GM21528 (cell line): Measurements from ENCODE around the gene ANAPC7.
"Not testable (repeated sequence)": the region's sequence is repeated elsewhere in the genome, so short reads cannot be mapped to it uniquely, and the experiment has no call there.

ENCODE experiments used
- ATAC-seq: cut with Tn5 transposase; IDR thresholded peaks from one replicate; pipeline ENCODE4 v1.9.1; 2021; ENCODE audit warnings: mild to moderate bottlenecking, moderate library complexity; ENCODE audit not compliant: unreplicated experiment, low FRiP score

ANAPC7 gene

DNA sequence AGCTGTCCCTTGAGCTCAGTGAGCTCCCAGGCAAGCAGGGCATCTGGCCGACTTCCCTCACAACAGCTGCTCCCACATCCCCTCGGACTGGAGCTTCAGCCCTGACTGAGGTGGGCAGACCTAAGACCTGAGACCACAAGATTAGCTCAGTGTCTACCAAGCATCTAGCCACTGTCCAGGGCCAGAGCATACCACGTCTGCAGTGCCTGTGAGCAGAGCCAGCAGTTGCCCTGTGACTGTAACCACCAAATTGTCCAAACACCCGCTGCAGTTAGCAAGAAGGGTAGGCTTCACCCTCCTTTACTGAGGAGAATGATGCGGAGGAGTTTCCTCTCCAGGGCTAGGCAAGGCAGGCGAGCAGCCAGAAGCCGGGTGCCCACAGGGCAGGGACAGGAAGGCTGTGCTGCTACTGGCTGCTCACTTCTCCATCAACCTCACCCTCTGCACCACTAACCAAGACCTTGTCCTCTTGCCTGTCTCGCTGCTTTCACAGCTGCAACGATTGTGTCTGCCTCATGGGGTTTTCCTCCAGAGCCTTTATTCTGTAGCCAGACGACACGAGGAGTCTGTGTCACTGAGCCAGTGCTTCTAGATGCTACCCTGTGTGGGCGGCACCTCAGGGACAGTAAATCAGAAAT, 53.9 kb downstream of the ANAPC7 start:
- ATAC-seq, result no peak

DNA sequence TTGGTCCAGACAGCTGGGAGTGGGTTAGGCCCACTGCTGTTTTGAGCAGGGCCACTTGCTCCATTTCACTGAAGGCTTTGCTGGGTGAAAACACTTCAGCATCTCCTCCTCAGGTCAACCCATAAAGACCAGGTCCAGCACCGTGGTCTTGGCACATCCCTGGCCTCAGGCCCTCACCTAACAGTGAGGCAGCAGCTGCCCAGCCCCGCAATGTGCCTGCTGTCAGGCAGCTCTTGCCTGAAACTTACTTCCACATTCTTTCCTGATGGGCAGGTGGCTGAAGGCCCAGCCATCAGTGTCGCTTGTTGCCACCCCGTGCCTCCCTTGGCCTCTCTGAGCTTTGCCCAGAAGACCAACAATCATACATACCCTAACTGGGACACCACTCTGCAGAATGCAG, 54.4 kb downstream of the ANAPC7 start:
- ATAC-seq, result no peak

DNA sequence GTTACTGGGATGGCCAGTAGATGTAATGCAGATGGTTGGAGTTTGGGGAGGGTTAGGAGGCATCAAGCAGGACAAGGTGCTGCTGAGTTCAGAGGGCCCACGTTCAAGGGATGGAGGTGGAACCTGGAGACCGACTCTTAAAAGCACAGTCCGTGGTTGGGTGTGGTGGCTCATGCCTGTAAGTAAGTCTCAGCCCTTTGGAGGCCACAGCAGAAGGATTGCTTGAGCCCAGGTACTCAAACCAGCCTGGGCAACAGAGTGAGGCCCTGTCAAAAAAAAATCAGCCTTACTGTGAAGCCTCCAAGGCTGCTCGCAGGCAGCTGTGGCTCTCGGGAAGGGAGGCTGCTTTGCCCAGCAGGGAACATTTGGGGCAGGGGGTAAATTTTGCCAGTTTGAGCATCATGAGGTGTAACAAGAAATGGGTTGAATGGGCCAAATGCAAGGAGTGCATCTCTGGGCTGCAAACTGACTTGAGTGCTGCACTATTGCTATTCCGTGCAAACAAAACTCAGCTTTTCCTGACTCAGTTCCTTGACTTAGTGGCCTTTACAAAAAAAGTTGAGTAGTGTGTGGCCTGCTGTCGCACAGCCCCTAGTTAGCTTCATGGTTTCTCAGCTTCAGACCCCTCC, 55.0 kb downstream of the ANAPC7 start:
- ATAC-seq, result no peak

DNA sequence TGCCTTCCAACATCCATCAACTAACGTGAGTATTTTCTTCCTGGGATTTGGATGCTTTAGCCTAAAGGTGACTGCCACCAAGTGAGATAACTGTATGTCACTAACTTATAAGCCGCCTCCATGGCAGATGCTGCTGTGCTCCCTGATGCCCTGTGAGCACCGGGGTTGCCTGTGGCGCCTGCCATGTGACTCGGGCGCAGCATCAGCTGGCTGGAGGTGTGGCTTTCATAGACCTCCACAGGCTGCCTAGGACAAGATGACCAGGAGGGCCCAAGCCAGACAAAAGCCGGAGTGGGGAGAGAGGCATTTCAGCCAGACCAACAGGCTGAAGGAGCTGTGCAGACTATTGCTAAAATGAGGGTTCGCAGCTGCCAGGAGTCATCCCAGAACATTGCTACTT, 55.7 kb downstream of the ANAPC7 start:
- no peak for ATAC-seq

DNA sequence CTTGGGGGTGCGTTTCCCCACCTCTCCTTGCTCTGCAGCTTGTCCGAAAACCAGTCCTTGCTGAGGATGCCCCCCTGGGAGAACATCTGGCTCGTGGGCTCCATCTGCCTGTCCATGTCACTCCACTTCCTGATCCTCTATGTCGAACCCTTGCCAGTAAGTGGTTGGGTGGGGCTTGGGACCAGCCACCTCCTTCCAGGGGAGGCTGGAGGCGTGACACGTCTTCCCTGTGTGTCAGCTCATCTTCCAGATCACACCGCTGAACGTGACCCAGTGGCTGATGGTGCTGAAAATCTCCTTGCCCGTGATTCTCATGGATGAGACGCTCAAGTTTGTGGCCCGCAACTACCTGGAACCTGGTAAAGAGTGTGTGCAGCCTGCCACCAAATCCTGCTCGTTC, 57.5 kb downstream of the ANAPC7 start:
- no peak for ATAC-seq

DNA sequence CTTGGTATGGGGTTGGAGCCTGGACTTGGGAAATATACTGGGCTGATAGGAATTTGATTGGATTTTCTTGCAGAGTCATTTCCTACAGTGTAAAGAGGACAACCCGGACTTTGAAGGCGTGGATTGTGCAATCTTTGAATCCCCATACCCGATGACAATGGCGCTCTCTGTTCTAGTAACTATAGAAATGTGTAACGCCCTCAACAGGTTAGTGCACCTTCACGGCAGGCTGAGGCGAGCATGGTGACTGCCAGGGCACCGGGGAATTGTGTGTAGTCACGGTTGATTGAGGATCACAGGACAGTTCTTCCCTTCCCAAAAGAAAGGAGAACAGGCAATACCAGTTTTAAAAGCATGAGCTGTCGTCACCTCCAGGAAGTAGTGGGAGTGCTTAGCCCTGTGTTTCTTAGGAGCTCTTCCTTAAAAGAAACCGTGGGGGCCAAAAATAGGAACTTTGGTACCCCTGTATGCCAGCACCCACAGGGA, 58.3 kb downstream of the ANAPC7 start:
- no peak for ATAC-seq

DNA sequence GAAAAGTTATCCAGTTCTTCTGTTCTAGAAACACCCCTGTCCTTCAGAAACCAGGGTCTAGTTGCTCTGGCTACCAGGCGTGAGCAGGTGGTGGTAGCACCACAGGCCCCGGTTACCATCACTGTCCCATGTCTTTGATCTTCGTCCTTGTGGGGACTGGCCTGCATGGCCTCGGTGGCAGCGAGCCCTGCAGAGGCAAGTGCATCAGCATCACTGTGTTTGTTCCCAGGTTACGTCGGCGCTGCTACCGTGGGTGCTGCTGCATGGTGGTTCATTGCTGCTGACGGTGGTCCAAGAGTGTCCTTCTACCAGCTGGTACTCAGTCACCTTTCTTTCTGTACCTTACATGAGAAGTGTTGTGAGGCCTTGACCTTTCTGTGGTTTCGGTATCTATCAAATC, 58.9 kb downstream of the ANAPC7 start:
- no peak for ATAC-seq

DNA sequence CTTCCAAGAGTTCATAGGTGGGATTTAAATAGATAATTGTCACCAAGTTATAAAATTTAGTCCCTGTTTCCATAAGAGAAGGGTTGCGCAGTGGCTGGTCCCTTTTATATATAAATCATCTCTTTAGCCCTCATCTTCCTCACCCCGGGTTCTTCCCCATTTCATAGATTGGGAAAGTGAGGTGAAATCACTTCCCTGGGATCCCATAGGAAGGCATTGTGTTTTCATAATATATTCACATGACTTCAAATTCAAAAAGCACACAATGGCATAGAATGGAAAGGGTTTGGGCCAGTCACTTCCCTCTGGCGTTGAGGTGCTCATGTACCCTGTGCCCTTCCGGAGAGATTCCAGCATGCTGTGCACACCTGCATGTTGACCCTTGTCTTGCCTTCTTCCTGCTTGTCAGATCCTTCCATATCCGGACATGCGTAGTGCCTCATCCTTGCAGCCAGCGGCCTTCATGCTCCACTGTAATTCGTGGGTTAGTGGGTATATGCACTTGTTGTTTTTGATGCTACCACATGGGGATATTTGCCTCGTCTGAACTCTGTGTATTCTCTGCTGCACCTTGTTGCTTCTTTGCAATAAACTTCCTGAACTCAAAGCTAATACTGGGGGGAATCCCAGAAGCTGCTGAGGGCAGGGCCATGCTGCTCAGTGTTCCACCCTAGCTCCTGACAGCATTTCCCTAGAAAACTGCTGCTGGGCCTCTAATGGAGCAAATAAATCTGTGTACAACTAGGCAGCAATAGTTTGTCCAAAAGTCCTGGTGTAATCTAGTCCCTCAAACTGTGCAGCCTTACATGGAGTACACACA, 59.6 kb downstream of the ANAPC7 start:
- no peak for ATAC-seq

DNA sequence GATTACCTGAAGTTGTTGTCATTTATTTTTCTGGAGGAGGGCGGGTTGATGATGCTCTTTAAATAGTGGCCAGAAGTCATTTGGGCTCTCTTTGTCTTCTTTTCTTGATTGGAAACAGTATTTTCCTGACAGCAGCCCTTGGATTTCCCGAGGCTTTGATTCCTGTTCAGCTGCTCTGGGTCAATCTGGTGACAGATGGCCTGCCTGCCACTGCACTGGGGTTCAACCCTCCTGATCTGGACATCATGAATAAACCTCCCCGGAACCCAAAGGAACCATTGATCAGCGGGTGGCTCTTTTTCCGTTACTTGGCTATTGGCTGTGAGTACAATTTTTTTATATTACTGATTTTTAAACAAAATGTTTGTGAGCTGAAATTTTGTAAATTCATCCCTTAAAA, 60.4 kb downstream of the ANAPC7 start:
- ATAC-seq, result no peak

DNA sequence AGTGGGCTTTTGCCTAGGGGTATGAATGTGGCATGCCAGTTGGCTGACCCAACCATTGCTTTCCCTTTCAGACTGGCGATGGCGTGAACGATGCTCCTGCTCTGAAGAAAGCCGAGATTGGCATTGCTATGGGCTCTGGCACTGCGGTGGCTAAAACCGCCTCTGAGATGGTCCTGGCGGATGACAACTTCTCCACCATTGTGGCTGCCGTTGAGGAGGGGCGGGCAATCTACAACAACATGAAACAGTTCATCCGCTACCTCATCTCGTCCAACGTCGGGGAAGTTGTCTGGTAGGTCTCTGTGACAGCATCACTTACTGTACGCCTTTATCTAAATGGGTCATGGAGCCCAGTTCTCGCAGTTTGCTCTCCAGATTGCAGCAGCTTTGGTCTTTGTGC, 61.4 kb downstream of the ANAPC7 start:
- no peak for ATAC-seq

DNA sequence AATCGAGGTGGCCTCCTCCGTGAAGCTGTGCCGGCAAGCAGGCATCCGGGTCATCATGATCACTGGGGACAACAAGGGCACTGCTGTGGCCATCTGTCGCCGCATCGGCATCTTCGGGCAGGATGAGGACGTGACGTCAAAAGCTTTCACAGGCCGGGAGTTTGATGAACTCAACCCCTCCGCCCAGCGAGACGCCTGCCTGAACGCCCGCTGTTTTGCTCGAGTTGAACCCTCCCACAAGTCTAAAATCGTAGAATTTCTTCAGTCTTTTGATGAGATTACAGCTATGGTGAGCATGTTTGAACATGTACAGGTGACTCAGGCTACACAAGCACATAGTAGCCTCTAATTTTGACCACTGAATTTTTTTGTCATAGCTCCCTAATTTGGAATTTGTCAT, 62.8 kb downstream of the ANAPC7 start:
- no peak for ATAC-seq

DNA sequence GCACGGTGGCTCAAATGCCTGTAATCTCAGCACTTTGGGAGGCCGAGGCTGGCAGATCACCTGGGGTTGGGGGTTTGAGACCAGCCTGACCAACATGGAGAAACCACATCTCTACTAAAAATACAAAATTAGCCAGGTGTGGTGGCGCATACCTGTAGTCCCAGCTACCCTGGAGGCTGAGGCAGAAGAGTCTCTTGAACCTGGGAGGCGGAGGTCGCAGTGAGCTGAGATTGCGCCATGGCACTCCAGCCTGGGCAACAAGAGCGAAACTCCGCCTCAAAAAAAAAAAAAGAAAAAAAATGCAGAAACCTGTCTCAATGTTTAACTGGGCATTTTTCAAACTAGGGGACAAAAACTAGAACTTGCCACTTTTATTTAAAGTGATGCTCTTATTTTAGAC, 63.2 kb downstream of the ANAPC7 start:
- ATAC-seq, result not testable (repeated sequence)

DNA sequence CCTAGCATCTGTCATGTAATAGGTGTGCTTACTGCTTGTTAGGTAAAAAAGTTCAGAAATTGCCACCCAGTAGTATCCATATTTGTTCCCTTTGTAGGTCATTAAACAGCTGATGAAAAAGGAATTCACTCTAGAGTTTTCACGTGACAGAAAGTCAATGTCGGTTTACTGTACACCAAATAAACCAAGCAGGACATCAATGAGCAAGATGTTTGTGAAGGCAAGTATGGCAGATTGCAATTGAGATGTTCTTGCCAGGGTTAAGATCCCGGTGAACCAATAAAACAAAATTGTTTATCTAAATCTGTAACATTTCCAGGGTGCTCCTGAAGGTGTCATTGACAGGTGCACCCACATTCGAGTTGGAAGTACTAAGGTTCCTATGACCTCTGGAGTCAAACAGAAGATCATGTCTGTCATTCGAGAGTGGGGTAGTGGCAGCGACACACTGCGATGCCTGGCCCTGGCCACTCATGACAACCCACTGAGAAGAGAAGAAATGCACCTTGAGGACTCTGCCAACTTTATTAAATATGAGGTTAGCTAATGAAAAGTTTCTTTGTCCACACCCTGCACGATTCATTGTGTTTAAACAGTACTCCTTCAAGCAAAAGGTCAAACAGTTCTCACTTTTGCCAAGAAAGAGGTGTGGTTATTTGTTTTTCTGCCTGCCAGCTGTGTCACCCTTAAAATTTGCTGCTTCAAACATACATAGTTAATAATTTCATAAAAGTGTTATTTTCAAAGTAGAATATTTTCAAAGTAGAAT, 64.1 kb downstream of the ANAPC7 start:
- ATAC-seq, result no peak

DNA sequence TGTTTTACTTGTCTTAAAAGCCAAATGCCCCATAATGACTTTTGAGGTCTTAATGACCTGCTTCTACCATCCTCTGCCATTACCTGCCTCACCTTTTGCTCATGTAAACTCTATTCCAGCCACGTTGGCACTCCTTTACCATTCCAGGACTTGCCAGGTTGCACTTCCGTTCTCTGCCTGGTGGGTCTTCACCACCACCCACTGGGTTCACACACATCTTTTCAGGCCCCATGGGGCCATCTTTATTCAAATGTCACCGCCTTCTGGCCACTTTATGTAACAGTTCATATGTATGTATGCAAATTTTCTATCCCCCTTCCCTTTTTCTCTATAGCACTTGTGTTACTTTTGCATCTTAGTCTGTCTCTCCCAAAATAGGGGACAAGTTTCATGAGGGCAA, 64.8 kb downstream of the ANAPC7 start:
- no peak for ATAC-seq

DNA sequence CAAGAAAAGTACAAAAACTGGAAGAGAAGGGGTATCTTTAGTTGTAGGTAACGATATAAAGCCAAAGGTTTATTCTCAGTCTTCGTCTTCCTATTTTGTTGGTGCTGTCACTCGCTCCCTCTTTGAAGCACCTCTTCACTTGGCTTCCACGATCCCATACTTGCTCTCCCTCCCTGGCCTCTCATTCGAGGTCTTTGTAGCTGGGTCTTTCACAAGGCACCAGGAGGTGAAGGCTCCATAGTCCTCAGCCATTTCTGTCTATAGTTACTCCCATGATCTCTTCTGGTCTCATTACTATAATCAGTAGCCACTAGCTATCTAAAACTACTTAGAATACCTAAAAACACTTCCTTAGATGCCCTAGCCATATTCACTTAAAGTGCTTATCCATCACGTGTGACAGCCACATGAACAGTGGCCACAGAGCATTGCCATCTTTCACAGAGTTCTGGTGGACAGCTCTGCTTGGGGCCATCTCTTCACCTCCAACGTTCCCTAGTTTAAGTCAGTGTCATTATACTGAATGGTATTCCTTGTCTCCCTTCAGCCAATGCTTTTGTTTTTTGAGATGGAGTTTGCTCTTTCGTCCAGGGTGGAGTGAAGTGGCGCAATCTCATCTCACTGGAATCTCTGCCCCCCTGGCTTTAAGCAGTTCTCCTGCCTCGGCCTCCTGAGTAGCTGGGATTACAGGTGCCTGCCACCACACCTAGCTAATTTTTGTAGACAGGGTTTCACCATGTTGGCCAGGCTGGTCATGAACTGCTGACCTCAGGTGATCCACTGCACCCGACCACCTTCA, 65.4 kb downstream of the ANAPC7 start:
- no peak for ATAC-seq

DNA sequence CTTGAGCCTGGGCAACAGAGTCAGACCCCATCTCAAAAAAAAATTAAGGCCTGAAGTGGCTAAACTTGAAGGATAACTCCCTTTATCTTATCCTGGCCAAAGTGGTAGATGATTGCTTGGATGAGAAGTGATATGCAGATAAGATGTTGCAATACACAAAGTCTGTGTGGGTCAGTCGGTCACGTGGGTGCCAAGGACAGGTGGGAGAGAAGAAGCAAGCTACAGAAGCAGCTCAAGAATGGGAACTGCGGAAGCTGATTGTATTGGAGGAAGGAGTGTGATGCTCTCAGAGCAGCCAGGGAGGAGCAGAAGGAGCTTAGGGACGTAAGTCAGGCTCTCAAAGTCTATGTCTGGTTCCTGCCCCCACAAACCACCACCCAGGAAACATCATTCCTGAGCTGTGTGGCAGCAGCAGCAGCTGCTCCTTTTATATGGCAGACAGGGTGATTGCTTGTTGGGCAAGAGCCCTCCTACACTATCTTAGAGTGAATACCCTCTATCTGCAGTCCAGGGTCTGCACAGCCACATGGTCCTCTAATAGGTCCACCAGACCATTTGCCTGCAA, 67.9 kb downstream of the ANAPC7 start:
- no peak for ATAC-seq

DNA sequence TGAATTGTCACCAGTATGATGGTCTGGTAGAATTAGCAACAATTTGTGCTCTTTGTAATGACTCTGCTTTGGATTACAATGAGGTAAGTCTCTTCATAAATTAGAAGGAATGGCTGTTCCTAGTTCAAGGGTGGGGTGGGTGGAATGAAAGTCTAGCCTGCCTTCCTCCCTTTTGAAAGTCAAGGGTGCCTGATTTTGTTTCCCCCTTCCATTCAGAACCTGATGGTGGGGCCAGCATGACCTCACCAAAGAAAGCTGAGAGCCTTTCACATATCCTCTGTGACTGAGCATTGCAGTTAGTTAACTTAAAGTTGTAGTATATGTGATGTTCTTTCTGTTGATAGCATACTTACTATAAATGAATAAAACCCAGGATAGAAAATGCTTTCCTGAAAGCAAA, 70.3 kb downstream of the ANAPC7 start:
- ATAC-seq, result no peak

DNA sequence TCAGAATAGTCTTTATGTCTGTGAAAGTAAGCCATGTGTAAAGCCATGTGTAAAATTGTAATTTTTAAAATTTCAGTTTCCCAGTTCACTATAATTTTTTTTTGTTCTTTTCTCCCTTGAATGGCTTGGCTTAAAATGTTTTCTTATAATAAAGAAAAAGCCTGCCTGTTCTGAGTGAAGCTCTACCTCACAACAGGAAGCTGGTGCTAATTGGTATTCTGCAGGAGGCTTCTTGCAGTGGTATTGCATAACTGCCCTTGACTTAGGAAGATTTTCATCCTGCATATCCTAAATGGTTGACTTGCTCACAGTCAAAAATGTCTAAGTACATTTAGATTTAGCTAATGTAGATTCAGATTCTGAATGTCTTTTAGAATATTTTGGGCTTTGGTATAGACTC, 73.0 kb downstream of the ANAPC7 start:
- ATAC-seq, result no peak

DNA sequence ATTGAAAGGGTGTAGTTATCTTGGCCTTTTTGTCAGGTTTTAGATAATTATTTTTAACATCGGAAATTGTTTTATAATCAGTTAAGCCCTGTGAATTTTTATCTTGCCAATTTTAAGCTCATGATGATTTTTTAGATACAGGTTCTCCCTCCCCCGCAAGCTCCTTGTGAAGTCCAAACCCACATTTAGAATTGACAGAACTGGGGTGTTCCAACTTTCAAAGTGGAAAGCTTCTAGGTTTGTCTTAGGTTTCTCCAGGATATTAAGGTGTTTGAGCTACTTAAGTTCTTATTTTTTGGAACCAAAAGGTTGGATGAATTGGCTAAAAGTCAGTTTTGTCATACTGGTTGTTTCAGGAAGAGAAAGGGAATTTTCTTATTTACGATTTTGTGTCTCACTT, 73.4 kb downstream of the ANAPC7 start:
- no peak for ATAC-seq

DNA sequence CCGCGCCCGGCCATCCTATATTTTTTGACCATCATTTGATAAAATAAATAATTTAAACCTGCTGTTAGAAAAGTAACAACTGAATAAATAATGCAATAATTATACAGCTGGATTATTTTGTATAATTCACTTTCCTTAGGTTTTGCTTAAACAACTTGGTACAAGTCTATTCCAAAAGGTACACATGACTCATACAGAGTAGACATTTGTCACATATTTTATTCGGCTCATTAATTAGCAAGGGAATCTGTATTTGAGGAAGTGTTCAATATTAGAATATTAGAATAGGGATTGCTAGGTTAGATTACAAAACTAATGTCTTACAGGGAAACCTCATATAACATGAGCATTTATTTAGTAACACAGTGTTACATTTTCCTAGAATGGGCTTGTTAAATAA, 73.8 kb downstream of the ANAPC7 start:
- no peak for ATAC-seq
